HFFc6 (cell line): ENCODE results near the gene AREG. TPM values are rescaled to one million over a fixed set of nuclear protein-coding genes. Genes with fewer than 3 reads are reported as not detected.

ENCODE experiments used
- DNase-seq: peaks from one replicate; pipeline ENCODE4 v3.0.0-alpha.2; 2018
- H3K27ac Mint-ChIP-seq: 2 replicates; pipeline ENCODE4 v1.8.0; 2020; ENCODE audit warnings: mild to moderate bottlenecking, mixed read lengths
- H3K27me3 Mint-ChIP-seq: 2 replicates; pipeline ENCODE4 v1.8.0; 2021; ENCODE audit warnings: mild to moderate bottlenecking, moderate library complexity, mixed read lengths; ENCODE audit not compliant: insufficient read depth
- H3K36me3 Mint-ChIP-seq: 2 replicates; pipeline ENCODE4 v1.8.0; 2021; ENCODE audit warnings: low read depth, mixed read lengths
- H3K4me1 Mint-ChIP-seq: 2 replicates; pipeline ENCODE4 v1.8.0; 2020; ENCODE audit warnings: low read depth, mixed read lengths
- H3K4me3 Mint-ChIP-seq: 2 replicates; pipeline ENCODE4 v1.8.0; 2020; ENCODE audit warnings: mild to moderate bottlenecking, moderate library complexity, mixed read lengths
- H3K9me3 Mint-ChIP-seq: 2 replicates; pipeline ENCODE4 v1.8.0; 2020; ENCODE audit warnings: mild to moderate bottlenecking, mixed read lengths
- CTCF ChIP-seq: fragments of 200-600 bp; sonication (generic); IDR thresholded peaks from 2 replicates; pipeline ENCODE4 v1.5.0; 2021; ENCODE audit warnings: antibody characterized with exemption, mild to moderate bottlenecking
- total RNA-seq, 6 experiments: library from RNA; stranded (reverse); fragmentation: NEBNext Ultra II Directional; extraction: Animal tissue kit (Norgen Biotek cat#: 25700); gene quantifications; 2 replicates in 1 of 6; 3 replicates in 5 of 6; pipeline ENCODE4 v1.2.3, GENCODE V29; 2021

AREG gene
- total RNA-seq, 6 experiments from 2014 or later, result 0.24 to 0.70 (median 0.45) TPM; not detected in 1

DNA sequence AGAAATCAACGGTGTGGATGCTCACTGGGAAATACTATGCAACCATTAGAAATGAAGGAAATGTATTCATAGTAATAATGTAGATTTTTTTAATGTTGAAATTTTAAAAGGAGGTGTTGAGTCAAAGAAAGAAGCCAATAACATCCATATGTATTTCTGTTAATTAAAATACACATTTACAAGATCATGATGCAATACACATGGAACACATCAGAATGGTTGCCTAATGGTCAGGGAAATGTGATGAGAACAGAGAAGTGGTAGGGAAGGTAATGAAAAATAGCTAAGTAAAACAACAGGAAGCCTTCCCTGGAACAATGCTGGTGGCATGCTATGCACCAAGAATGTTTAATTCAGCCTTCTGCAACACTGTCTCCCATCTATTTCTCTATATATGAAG lies 18.2 kb downstream of the AREG start:
- peaks cover 11% of the 10 kb centered on the region; the same call in 1 of the 2 replicates for H3K36me3 Mint-ChIP-seq
- H3K4me1 Mint-ChIP-seq, result no peaks in the 10 kb centered on the region
- no peak for TF ChIP-seq CTCF
- H3K27ac Mint-ChIP-seq, result no peak overlapping the region
- H3K27me3 Mint-ChIP-seq, result no peaks in the 10 kb centered on the region
- peaks cover 11% of the 10 kb centered on the region; the same call in 1 of the 2 replicates for H3K9me3 Mint-ChIP-seq
- no peak for DNase-seq
- no peak overlapping the region for H3K4me3 Mint-ChIP-seq

GRCh38 chr4:74464291-74464690 lies 19.4 kb downstream of the AREG start:
- H3K4me3 Mint-ChIP-seq, result no peak overlapping the region
- H3K9me3 Mint-ChIP-seq, result peaks cover 7% of the 10 kb centered on the region; the same call in 1 of the 2 replicates
- no peak for TF ChIP-seq CTCF
- no peaks in the 10 kb centered on the region for H3K4me1 Mint-ChIP-seq
- no peak overlapping the region for H3K27ac Mint-ChIP-seq
- H3K27me3 Mint-ChIP-seq, result no peaks in the 10 kb centered on the region
- H3K36me3 Mint-ChIP-seq, result peaks cover 7% of the 10 kb centered on the region; the same call in 1 of the 2 replicates
- DNase-seq, result no peak

- no peak overlapping the region for H3K27ac Mint-ChIP-seq
- H3K27me3 Mint-ChIP-seq, result no peaks in the 10 kb centered on the region
- peaks cover 2% of the 10 kb centered on the region for H3K4me1 Mint-ChIP-seq
- H3K4me3 Mint-ChIP-seq, result no peak overlapping the region
- no peak for TF ChIP-seq CTCF
- DNase-seq, result no peak
- H3K9me3 Mint-ChIP-seq, result no peaks in the 10 kb centered on the region
- no peaks in the 10 kb centered on the region for H3K36me3 Mint-ChIP-seq
Observed at GRCh38 chr4:74466242-74466641, 21.3 kb downstream of the AREG start.

- H3K27me3 Mint-ChIP-seq, result no peaks in the 10 kb centered on the region
- TF ChIP-seq CTCF, result no peak
- H3K4me3 Mint-ChIP-seq, result no peak overlapping the region
- H3K9me3 Mint-ChIP-seq, result no peaks in the 10 kb centered on the region
- DNase-seq, result no peak
- no peak overlapping the region for H3K27ac Mint-ChIP-seq
- H3K4me1 Mint-ChIP-seq, result peaks cover 42% of the 10 kb centered on the region
- no peaks in the 10 kb centered on the region for H3K36me3 Mint-ChIP-seq
Observed at GRCh38 chr4:74471264-74471663, 26.3 kb downstream of the AREG start.

GRCh38 chr4:74473155-74473811 lies 28.3 kb downstream of the AREG start:
- peak overlapping the region; percentile 67 for H3K4me3 Mint-ChIP-seq
- peak; percentile 80 for DNase-seq
- no peaks in the 10 kb centered on the region for H3K36me3 Mint-ChIP-seq
- peak overlapping the region; percentile 77 for H3K27ac Mint-ChIP-seq
- TF ChIP-seq CTCF, result no peak
- H3K9me3 Mint-ChIP-seq, result no peaks in the 10 kb centered on the region
- peaks cover 42% of the 10 kb centered on the region for H3K4me1 Mint-ChIP-seq
- H3K27me3 Mint-ChIP-seq, result no peaks in the 10 kb centered on the region
